Activated CD8-positive, alpha-beta memory T cell treated with anti-CD3 and anti-CD28 coated beads, Interleukin-2, amount 10 ng/mL, durations not matched to agents 7 days and 5 days (primary cell): ENCODE measurements around the gene IFIT1B. TPM values are rescaled to one million over a fixed set of nuclear protein-coding genes. Genes with fewer than 3 reads are reported as not detected.

Experiments
- ATAC-seq: fragments of 150-1000 bp; cut with Tn5 transposase; one replicate; pipeline ENCODE4 v1.10.0; 2021; ENCODE audit warnings: moderate library complexity
- CTCF ChIA-PET: fragments of 350-600 bp; sonication (Branson Sonifier 250); formaldehyde crosslinking; loops from one replicate; lab custom pipeline; 2021; ENCODE audit warnings: antibody characterized with exemption; lab: Charles Lee
- DNase-seq: peaks from one replicate; pipeline ENCODE4 v3.0.0-alpha.2; 2020
- H3K27ac Mint-ChIP-seq: one replicate; pipeline ENCODE4 v1.8.0; 2021; ENCODE audit warnings: mild to moderate bottlenecking, mixed read lengths
- H3K27me3 Mint-ChIP-seq: one replicate; pipeline ENCODE4 v1.8.0; 2021; ENCODE audit warnings: mixed read lengths
- H3K36me3 Mint-ChIP-seq: one replicate; pipeline ENCODE4 v1.8.0; 2021; ENCODE audit warnings: mild to moderate bottlenecking, mixed read lengths
- H3K4me1 Mint-ChIP-seq: one replicate; pipeline ENCODE4 v1.8.0; 2021; ENCODE audit warnings: mixed read lengths
- H3K4me3 Mint-ChIP-seq: one replicate; pipeline ENCODE4 v1.8.0; 2021; ENCODE audit warnings: mild to moderate bottlenecking, moderate library complexity, mixed read lengths
- H3K9me3 Mint-ChIP-seq: one replicate; pipeline ENCODE4 v1.8.0; 2022; ENCODE audit warnings: low read depth, mixed read lengths
- total RNA-seq, 2 experiments: library from RNA; stranded (reverse); gene quantifications; one replicate each; pipeline ENCODE4 v1.2.3, GENCODE V29; 2021

The IFIT1B gene
- total RNA-seq, 2 experiments from 2014 or later: 0.29 TPM; not detected in 1

DNA sequence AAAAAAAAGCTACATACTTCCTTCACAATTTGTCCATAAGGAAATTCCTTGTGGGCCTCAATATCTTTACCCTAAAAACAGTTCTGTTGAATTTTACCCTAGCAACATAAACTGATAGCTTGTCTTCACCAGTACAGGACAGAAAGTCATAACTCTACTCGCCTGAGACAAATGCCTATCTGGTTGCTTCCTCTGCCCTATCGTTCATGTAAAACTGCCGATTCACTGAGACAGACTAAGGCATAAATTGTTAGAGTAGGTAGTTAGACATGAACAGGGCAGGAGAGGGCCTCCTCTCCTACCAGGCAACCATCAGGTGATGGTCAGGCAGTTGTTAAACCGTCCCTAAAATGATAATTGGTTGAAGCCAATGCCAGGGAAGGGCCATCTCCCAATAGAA is 25.1 kb upstream of the IFIT1B start:
- no peak overlapping the region for H3K4me3 Mint-ChIP-seq
- H3K27me3 Mint-ChIP-seq: peaks cover 31% of the 10 kb centered on the region
- H3K36me3 Mint-ChIP-seq: peaks cover 9% of the 10 kb centered on the region
- H3K4me1 Mint-ChIP-seq: peaks cover 27% of the 10 kb centered on the region
- no peak for ATAC-seq
- CTCF ChIA-PET: interaction anchor here (2.1 kb wide), 1 partner anchor 16 kb away, joined by 10 read pairs; no protein-coding TSS in a partner anchor
- no peak for DNase-seq
- no peaks in the 10 kb centered on the region for H3K9me3 Mint-ChIP-seq
- no peak overlapping the region for H3K27ac Mint-ChIP-seq

DNA sequence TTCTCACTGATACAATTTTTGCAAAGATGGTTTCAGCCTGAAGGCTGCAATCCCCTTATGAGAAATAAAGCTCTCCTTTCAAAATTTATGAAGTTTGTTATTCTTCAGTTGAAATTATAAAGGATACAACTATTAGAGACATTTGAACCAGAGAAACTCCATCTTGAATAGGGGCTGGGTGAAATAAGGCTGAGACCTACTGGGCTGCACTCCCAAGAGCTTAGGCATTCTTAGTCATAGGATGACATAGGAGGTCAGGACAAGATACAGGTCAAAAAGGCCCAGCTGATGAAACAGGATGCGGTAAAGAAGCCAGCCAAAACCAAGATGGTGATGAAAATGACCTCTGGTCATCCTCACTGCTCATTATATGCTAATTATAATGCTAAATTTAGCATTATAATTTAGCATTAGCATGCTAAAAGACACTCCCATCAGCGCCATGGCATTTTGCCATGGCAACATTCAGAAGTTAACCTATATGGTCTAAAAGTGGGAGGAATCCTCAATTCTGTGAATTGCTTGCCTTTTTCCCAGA is 22.4 kb upstream of the IFIT1B start:
- Mint-ChIP-seq H3K4me3 (no peak overlapping the region), H3K4me1 (peaks cover 21% of the 10 kb centered on the region), H3K27ac (no peak overlapping the region), H3K36me3 (peaks cover 9% of the 10 kb centered on the region), H3K9me3 (no peaks in the 10 kb centered on the region), H3K27me3 (peaks cover 26% of the 10 kb centered on the region)
- CTCF ChIA-PET: no interaction called here
- no peak for DNase-seq
- ATAC-seq: no peak

DNA sequence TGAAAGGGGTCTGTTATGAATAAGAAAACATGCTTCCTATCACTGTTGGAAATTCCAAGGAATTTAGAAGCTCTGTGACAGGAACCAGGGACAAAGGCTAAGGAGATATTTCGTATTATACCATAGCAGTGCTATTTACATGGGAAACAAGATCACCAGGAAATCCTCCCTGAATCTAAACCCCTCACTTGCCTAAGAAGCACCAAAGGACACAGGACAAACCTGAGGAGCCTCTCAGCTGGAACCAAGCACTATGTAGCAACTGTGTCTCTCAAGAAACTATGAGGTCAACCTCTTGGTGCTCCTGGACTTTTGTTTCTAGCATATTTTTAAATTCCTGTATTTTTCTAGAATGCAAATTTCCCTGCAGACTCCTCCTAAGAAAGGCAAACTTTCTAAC is 20.8 kb upstream of the IFIT1B start:
- H3K9me3 Mint-ChIP-seq: no peaks in the 10 kb centered on the region
- peaks cover 8% of the 10 kb centered on the region for H3K36me3 Mint-ChIP-seq
- ATAC-seq (no peak), DNase-seq (no peak)
- CTCF ChIA-PET: interaction anchor here (0.9 to 1.2 kb wide), 2 partner anchors 11 to 12 kb away, joined by 3 to 7 read pairs; no protein-coding TSS in a partner anchor
- no peak overlapping the region for H3K27ac Mint-ChIP-seq
- H3K4me1 Mint-ChIP-seq: peaks cover 4% of the 10 kb centered on the region
- peaks cover 33% of the 10 kb centered on the region for H3K27me3 Mint-ChIP-seq
- no peak overlapping the region for H3K4me3 Mint-ChIP-seq

- H3K9me3 Mint-ChIP-seq: no peaks in the 10 kb centered on the region
- H3K4me3 Mint-ChIP-seq: no peak overlapping the region
- DNase-seq (no peak), ATAC-seq (no peak)
- H3K27me3 Mint-ChIP-seq: peaks cover 33% of the 10 kb centered on the region
- peaks cover 1% of the 10 kb centered on the region for H3K4me1 Mint-ChIP-seq
- CTCF ChIA-PET: interaction anchor here (1.2 kb wide), 1 partner anchor 11 kb away, joined by 7 read pairs; no protein-coding TSS in a partner anchor
- H3K36me3 Mint-ChIP-seq: peaks cover 6% of the 10 kb centered on the region
- H3K27ac Mint-ChIP-seq: no peak overlapping the region
These were observed 19.9 kb upstream of the IFIT1B start for GRCh38 chr10:89357975-89358374.

DNA sequence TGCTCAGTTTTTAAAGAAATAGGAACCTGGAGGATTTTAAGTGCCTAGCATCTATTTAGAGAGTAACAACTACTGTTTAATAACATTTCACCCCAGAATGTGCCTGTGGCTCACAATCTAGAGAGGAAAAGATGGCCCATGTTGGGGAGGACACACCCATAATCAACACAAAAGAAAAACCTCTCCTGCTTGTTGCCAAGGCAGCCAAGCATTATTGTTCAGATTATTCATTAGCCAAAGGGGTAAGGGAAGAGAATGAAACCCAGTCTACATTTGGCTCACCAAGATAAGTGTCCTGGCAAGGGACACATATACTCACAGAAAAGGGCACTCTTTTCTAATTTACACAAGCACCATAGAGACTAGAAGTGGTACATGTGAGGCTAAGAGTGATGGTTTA is 17.7 kb upstream of the IFIT1B start:
- H3K9me3 Mint-ChIP-seq: no peaks in the 10 kb centered on the region
- H3K4me1 Mint-ChIP-seq: peaks cover 8% of the 10 kb centered on the region
- CTCF ChIA-PET: no interaction called here
- no peak for DNase-seq
- no peak for ATAC-seq
- H3K36me3 Mint-ChIP-seq: no peaks in the 10 kb centered on the region
- H3K4me3 Mint-ChIP-seq: no peak overlapping the region
- H3K27ac Mint-ChIP-seq: no peak overlapping the region
- peaks cover 31% of the 10 kb centered on the region for H3K27me3 Mint-ChIP-seq

GRCh38 chr10:89362929-89363328 is 14.9 kb upstream of the IFIT1B start:
- H3K4me1 Mint-ChIP-seq: peaks cover 16% of the 10 kb centered on the region
- DNase-seq (no peak), ATAC-seq (no peak)
- H3K4me3 Mint-ChIP-seq: no peak overlapping the region
- peaks cover 31% of the 10 kb centered on the region for H3K27me3 Mint-ChIP-seq
- H3K36me3 Mint-ChIP-seq: peaks cover 1% of the 10 kb centered on the region
- no peaks in the 10 kb centered on the region for H3K9me3 Mint-ChIP-seq
- H3K27ac Mint-ChIP-seq: no peak overlapping the region
- CTCF ChIA-PET: no interaction called here

DNA sequence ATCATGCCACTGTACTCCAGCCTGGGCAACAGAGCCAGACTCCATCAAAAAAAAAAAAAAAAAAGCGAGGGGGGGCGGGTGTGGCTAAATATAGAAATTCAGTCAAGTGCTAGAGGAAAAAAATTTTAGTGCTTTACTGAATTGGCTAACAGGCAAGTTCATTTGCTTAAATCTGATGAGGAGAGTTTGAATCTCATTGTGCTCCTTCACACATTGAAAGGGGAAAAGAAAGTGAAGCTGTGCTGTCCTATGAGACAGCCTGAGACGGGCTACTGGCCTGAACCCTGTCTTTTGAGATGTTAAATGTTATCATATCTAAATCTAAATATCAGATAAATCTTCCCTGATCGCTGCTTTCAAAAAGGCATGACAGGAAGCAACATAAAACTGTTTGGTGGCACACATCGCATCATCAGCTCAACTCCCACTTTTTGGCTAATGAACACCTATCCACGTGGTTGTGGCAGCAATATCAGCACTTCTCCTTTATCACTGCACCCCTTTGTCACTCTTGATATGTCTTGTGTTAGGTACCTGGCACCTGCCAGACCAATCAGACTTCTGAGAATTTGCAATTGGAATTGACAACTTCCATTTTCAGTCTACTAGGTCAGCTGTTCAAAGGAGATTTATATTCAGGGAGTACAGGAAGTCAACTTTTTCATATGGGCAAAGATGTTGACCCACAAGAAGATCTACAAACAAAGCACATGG is 14.0 kb upstream of the IFIT1B start:
- peaks cover 24% of the 10 kb centered on the region for H3K4me1 Mint-ChIP-seq
- no peak for ATAC-seq
- CTCF ChIA-PET: interaction anchor here (1.1 kb wide), 1 partner anchor 15 kb away, joined by 3 read pairs; the partner anchor contains the start of gene IFIT1B
- H3K4me3 Mint-ChIP-seq: no peak overlapping the region
- no peaks in the 10 kb centered on the region for H3K9me3 Mint-ChIP-seq
- H3K27me3 Mint-ChIP-seq: peaks cover 24% of the 10 kb centered on the region
- H3K27ac Mint-ChIP-seq: no peak overlapping the region
- H3K36me3 Mint-ChIP-seq: peaks cover 1% of the 10 kb centered on the region
- no peak for DNase-seq

DNA sequence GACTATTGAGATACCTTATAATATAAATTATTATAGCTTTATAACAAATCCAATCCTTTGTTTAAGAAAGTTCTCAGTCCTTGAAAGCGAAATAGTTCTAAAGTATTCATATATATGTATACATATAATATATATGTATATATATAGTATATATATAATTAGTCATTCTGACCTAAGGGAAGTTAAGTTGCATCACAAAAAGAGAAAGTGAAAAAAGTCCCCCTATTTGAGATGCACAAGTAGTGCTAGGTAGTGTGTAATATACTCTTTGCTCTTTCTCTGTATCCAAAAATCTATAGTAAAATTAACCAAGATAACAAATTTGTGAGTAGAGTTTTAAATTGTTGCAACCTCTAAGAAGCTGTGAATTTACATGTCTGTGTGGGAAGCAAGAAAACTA is 13.3 kb upstream of the IFIT1B start:
- Mint-ChIP-seq H3K27ac (no peak overlapping the region), H3K9me3 (no peaks in the 10 kb centered on the region), H3K36me3 (peaks cover 1% of the 10 kb centered on the region), H3K27me3 (peaks cover 24% of the 10 kb centered on the region), H3K4me3 (no peak overlapping the region), H3K4me1 (peaks cover 30% of the 10 kb centered on the region)
- CTCF ChIA-PET: interaction anchor here (1.1 kb wide), 1 partner anchor 14 kb away, joined by 3 read pairs; the partner anchor contains the start of gene IFIT1B
- no peak for ATAC-seq
- DNase-seq: no peak

DNA sequence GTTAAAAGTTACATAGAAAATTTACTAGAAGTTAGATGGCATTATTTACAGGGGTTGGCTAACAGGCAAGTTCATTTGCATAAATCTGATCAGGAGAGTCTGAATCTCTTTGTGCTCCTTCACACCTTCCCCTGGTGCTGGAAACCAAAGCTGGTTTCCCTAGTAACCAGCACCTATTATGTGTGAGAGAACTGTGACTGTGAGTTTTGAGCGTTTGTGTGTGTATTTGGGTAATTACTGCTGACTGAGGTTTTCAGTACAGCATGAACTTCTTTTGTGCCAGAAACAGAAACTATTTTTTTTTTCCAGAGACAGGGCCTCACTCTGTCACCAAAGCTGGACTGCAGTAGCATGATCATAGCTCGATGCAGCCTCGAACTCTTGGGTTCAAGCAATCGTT is 10.3 kb upstream of the IFIT1B start:
- peak; percentile 43 for DNase-seq
- H3K27me3 Mint-ChIP-seq: peaks cover 19% of the 10 kb centered on the region

GRCh38 chr10:89368129-89368528 is 9.7 kb upstream of the IFIT1B start:
- Mint-ChIP-seq H3K4me3 (no peak overlapping the region), H3K4me1 (peaks cover 32% of the 10 kb centered on the region), H3K36me3 (peaks cover 1% of the 10 kb centered on the region), H3K9me3 (no peaks in the 10 kb centered on the region), H3K27ac (no peak overlapping the region), H3K27me3 (peaks cover 23% of the 10 kb centered on the region)
- DNase-seq: no peak
- no peak for ATAC-seq
- CTCF ChIA-PET: interaction anchor here (0.9 to 2.0 kb wide), 6 partner anchors 11 to 75 kb away, joined by 3 to 10 read pairs (median 3); partner anchors contain the start of genes IFIT2 and IFIT3

More for the DNA sequence above, 10.3 kb upstream of the IFIT1B start:
- Mint-ChIP-seq H3K36me3 (peaks cover 1% of the 10 kb centered on the region), H3K27ac (no peak overlapping the region), H3K4me1 (peaks cover 32% of the 10 kb centered on the region), H3K4me3 (no peak overlapping the region), H3K9me3 (no peaks in the 10 kb centered on the region)
- peak; percentile 68 for ATAC-seq
- CTCF ChIA-PET: interaction anchor here (1.1 kb wide), 1 partner anchor 10 kb away, joined by 3 read pairs; no protein-coding TSS in a partner anchor

DNA sequence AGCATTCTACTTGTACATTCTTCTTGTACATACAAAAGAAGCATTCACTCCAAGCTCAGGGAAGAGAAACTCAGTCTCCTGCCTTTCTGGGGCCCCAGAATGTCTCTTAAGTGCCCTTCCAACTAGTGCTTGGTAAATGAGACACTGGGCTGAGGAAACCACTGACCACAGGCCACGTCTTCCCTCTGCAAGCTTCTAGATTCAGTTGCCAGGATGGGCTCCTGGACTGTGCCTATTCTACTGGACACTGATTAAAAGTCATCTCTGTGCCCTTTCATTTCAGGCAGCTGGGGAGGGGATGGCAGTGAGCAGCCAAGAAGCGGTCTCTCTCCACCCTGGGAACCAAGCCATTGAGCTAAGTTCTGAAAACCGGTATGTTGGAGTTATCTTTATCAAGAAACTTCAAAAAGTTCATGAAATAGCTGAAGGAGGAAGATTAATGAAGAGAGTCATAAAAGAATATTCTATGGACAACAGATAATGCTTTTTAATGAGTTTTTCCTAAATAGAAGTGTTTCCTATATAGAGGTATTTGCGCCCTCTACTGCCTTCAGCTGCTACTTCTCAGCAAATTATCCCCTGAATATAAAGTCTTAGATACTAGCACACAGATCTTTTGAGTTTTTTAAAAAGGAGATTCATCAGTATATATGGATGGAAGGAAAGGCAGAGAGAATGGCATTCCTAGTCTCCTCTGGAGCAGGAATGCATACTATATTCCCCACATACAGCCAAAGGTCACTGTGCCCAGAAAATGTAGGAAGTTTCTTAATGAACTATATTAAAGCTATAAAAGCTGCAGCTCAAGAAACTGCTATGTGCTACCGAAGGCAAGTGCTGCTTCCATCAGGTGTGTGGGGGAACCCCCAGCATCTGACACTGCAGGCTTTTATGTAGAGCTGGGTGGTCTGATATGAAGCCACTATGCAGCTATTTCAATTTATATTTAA is 8.4 kb upstream of the IFIT1B start:
- H3K27me3 Mint-ChIP-seq: peaks cover 27% of the 10 kb centered on the region
- H3K4me3 Mint-ChIP-seq: no peak overlapping the region
- peak; percentile 47 for DNase-seq
- H3K27ac Mint-ChIP-seq: no peak overlapping the region
- peaks cover 28% of the 10 kb centered on the region for H3K4me1 Mint-ChIP-seq
- H3K36me3 Mint-ChIP-seq: peaks cover 1% of the 10 kb centered on the region
- CTCF ChIA-PET: interaction anchor here (0.6 to 2.0 kb wide), 24 partner anchors 8 to 195 kb away, joined by 3 to 10 read pairs (median 3); partner anchors contain the start of genes IFIT1B, IFIT2, IFIT3 and LIPA
- peak; percentile 51 for ATAC-seq
- H3K9me3 Mint-ChIP-seq: no peaks in the 10 kb centered on the region

DNA sequence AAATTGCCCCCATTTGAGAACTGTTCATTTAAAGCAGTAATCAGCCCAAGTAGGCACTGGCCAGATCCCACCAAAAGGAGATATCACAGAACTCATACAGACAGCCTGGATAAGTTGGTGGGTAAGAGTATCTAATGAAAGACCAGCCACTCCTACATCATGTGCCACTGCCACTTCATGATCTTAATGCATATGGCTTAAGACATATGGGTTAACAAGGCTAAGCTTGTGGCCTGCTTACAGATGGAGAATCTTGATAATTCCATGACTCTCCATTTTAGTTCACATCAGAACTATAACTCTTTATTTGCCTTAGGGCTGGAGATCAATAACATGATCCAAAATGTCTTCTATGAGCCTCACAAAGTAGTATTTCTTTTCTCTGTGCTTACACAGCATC is 6.8 kb upstream of the IFIT1B start:
- H3K4me3 Mint-ChIP-seq: no peak overlapping the region
- H3K9me3 Mint-ChIP-seq: no peaks in the 10 kb centered on the region
- H3K36me3 Mint-ChIP-seq: no peaks in the 10 kb centered on the region
- ATAC-seq (no peak), DNase-seq (no peak)
- H3K4me1 Mint-ChIP-seq: peaks cover 25% of the 10 kb centered on the region
- H3K27me3 Mint-ChIP-seq: peaks cover 17% of the 10 kb centered on the region
- no peak overlapping the region for H3K27ac Mint-ChIP-seq
- CTCF ChIA-PET: interaction anchor here (1.2 to 1.3 kb wide), 2 partner anchors 15 to 110 kb away, joined by 3 read pairs; no protein-coding TSS in a partner anchor

DNA sequence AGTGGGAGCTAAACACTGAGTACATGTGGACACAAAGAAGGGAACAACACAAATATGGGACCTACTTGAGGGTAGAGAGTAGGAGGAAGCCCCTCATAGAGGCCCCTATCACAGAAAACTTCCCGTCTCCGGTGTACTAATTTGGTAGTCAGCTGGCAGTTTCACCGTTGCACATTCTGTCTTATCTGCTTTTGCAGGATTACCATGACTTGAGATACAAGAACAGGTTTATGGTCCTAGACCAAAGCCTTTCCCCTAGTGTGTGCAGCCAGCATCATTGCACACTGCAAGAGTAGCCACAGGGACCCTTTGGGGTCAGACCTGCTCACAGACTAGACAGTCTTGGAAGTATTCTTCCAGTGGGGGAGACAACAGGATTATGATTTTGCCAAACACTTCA is 5.9 kb upstream of the IFIT1B start:
- H3K9me3 Mint-ChIP-seq: no peaks in the 10 kb centered on the region
- peaks cover 23% of the 10 kb centered on the region for H3K4me1 Mint-ChIP-seq
- H3K27me3 Mint-ChIP-seq: peaks cover 22% of the 10 kb centered on the region
- H3K4me3 Mint-ChIP-seq: no peak overlapping the region
- no peak for ATAC-seq
- CTCF ChIA-PET: interaction anchor here (1.3 to 1.5 kb wide), 2 partner anchors 14 to 120 kb away, joined by 3 to 4 read pairs; partner anchors contain the start of gene LIPA
- DNase-seq: no peak
- no peak overlapping the region for H3K27ac Mint-ChIP-seq
- H3K36me3 Mint-ChIP-seq: no peaks in the 10 kb centered on the region
